Smooth muscle cell (in vitro differentiated cells): ENCODE data around the gene CETP. TPM values are rescaled to one million over a fixed set of nuclear protein-coding genes. Genes with fewer than 3 reads are reported as not detected.
"Not testable (repeated sequence)": the region's sequence is repeated elsewhere in the genome, so short reads cannot be mapped to it uniquely, and the experiment has no call there.

Experiments used
- DNase-seq: peaks from one replicate; lab custom pipeline; 2025; ENCODE audit not compliant: unreplicated experiment; lab: John Stamatoyannopoulos, UW
- H2AFZ ChIP-seq: fragments of 200-600 bp; sonication (generic); 2 replicates; pipeline ENCODE4 v1.6.0; 2016; ENCODE audit warnings: antibody characterized with exemption, low read depth, mild to moderate bottlenecking
- H3F3A ChIP-seq: fragments of 200-600 bp; sonication (generic); 2 replicates; pipeline ENCODE4 v1.6.0; 2017; ENCODE audit warnings: antibody characterized with exemption, low read depth
- H3K27ac ChIP-seq: fragments of 200-600 bp; sonication (generic); 2 replicates; pipeline ENCODE4 v1.5.1; 2016; ENCODE audit warnings: low read depth, mild to moderate bottlenecking
- H3K27me3 ChIP-seq: fragments of 200-600 bp; sonication (generic); 2 replicates; pipeline ENCODE4 v1.6.1; 2016; ENCODE audit warnings: low read depth, mild to moderate bottlenecking
- H3K36me3 ChIP-seq: fragments of 200-600 bp; sonication (generic); 2 replicates; pipeline ENCODE4 v1.5.1; 2016; ENCODE audit warnings: low read depth
- H3K4me1 ChIP-seq: fragments of 200-600 bp; sonication (generic); 2 replicates; pipeline ENCODE4 v1.5.1; 2016; ENCODE audit warnings: low read depth
- H3K4me2 ChIP-seq: fragments of 200-600 bp; sonication (generic); 2 replicates; pipeline ENCODE4 v1.6.0; 2016; ENCODE audit warnings: mild to moderate bottlenecking
- H3K4me3 ChIP-seq: fragments of 200-600 bp; sonication (generic); 2 replicates; pipeline ENCODE4 v1.5.1; 2016; ENCODE audit warnings: mild to moderate bottlenecking
- H3K79me2 ChIP-seq: fragments of 200-600 bp; sonication (generic); 2 replicates; pipeline ENCODE4 v1.6.0; 2016; ENCODE audit warnings: low read depth, mild to moderate bottlenecking
- H3K9ac ChIP-seq: fragments of 200-600 bp; sonication (generic); 2 replicates; pipeline ENCODE4 v1.6.0; 2016; ENCODE audit warnings: low read depth
- H3K9me3 ChIP-seq: fragments of 200-600 bp; sonication (generic); replicated peaks from 2 replicates; pipeline ENCODE4 v1.5.1; 2016; ENCODE audit warnings: low read depth
- H4K20me1 ChIP-seq: fragments of 200-600 bp; sonication (generic); 2 replicates; pipeline ENCODE4 v1.6.0; 2016; ENCODE audit warnings: low read depth
- CTCF ChIP-seq: fragments of 200-600 bp; sonication (generic); IDR thresholded peaks from 2 replicates; pipeline ENCODE4 v1.5.1; 2017; ENCODE audit warnings: borderline replicate concordance, mild to moderate bottlenecking, antibody characterized with exemption; ENCODE audit not compliant: insufficient read depth, poor library complexity, severe bottlenecking
- WGBS: methylation state at CpG from one replicate; pipeline ENCODE4 v1.1.7; 2016; ENCODE audit warnings: low lambda C conversion rate; 5-methylcytosine and 5-hydroxymethylcytosine counted together
- polyA plus RNA-seq: library from polyadenylated mRNA; unstranded; fragments of >200 nt; fragmentation: Nextera tagmentation; extraction: Ambion mirVana; gene quantifications from 2 replicates; pipeline ENCODE4 v1.2.1, GENCODE V29; 2016
- total RNA-seq: library from RNA; depleted of rRNA; stranded (reverse); fragments of >200 nt; gene quantifications from 2 replicates; pipeline ENCODE4 v1.2.3, GENCODE V29; 2014

Gene CETP
- total and polyA plus RNA-seq, 2 experiments from 2014 or later: not detected

GRCh38 chr16:56972403-56973293 is 10.9 kb downstream of the CETP start:
- Histone ChIP-seq H3K4me2 (no peak overlapping the region), H2AFZ (no peak overlapping the region), H3K36me3 (no peaks in the 10 kb centered on the region), H3K79me2 (no peaks in the 10 kb centered on the region), H3K27ac (no peak overlapping the region), H4K20me1 (no peaks in the 10 kb centered on the region), H3K4me1 (no peaks in the 10 kb centered on the region), H3K4me3 (no peak overlapping the region), H3K9me3 (no peaks in the 10 kb centered on the region), H3K27me3 (no peaks in the 10 kb centered on the region), H3K9ac (no peak overlapping the region), H3F3A (no peaks in the 10 kb centered on the region)
- 85% methylated on average over 18 of the region's 18 CpGs for WGBS
- no peak for DNase-seq
- TF ChIP-seq CTCF: no peak

- no peak overlapping the region for H3K4me2 ChIP-seq
- no peak overlapping the region for H3K9ac ChIP-seq
- H3K79me2 ChIP-seq: no peaks in the 10 kb centered on the region
- H3K4me3 ChIP-seq: no peak overlapping the region
- no peaks in the 10 kb centered on the region for H3K27me3 ChIP-seq
- no peaks in the 10 kb centered on the region for H4K20me1 ChIP-seq
- no peak for TF ChIP-seq CTCF
- H3K9me3 ChIP-seq: no peaks in the 10 kb centered on the region
- H3K4me1 ChIP-seq: no peaks in the 10 kb centered on the region
- DNase-seq: no peak
- H3F3A ChIP-seq: no peaks in the 10 kb centered on the region
- H3K27ac ChIP-seq: no peak overlapping the region
- no peaks in the 10 kb centered on the region for H3K36me3 ChIP-seq
- 89% methylated on average over 9 of the region's 9 CpGs for WGBS
- no peak overlapping the region for H2AFZ ChIP-seq
Measured at GRCh38 chr16:56973294-56973689, 11.5 kb downstream of the CETP start.

DNA sequence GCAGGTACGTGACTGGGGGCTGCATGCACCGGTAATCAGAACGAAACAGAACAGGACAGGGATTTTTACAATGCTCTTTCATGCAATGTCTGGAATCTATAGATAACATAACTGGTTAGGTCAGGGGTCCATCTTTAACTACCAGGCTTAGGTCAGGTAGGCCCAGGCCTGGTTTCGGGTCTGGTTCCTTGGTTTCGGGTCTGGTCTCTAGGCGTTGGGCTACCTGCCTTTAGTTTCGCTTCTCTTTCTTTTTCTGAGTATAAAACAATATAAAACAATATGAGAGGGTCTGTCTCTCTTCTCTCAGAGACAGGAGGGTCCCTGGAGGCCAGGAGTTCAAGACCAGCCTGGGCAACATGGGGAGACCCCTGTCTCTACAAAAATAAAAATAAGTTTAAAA is 12.1 kb downstream of the CETP start:
- not testable (repeated sequence) for H3K4me3 ChIP-seq, H3K27ac ChIP-seq, H3K4me2 ChIP-seq, DNase-seq, H3K9me3 ChIP-seq, H3K79me2 ChIP-seq, H4K20me1 ChIP-seq, H3K4me1 ChIP-seq, H3K9ac ChIP-seq, H2AFZ ChIP-seq, H3K36me3 ChIP-seq, H3F3A ChIP-seq, H3K27me3 ChIP-seq
- WGBS: 82% methylated on average over 7 of the region's 7 CpGs

DNA sequence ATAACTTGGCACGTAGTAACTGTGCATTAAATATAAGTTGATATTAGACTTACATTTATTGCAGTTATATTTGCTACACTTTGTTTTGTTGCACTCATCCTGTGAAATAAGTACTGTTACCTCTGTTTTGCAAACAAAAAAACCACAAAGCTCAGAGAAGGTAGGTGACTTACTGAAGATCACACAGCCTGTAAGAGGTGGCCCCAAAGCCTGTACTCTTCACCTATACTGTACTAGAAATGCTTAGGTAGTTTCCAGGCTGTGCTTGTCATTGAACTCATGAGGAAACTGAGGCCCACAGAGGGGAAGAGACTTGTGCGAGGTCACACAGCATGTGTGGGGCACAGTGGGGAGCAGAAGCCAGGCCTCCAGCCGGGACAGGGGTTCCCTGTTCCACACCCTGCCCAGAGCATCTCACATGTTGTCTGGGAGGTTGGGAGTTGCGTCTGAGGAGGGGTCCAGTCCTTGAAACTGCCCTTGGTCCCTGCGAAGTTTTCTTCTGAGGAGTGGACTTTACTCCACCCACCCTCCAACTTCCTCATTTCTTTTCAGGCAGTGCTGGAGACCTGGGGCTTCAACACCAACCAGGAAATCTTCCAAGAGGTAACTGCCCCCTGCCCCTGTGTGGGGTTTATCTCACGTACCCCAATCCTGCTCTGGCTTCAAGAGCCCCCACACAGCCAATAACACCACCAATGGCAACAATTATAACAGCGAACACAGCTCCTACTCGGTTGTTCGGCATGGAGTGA is 13.0 kb downstream of the CETP start:
- 89% methylated on average over 9 of the region's 9 CpGs for WGBS

More for the DNA sequence above, 13.0 kb downstream of the CETP start:
- TF ChIP-seq CTCF: no peak
- Histone ChIP-seq H3K4me1 (no peaks in the 10 kb centered on the region), H3K4me3 (no peak overlapping the region), H3K79me2 (no peaks in the 10 kb centered on the region), H3K9ac (no peak overlapping the region), H3K27me3 (no peaks in the 10 kb centered on the region), H3K36me3 (no peaks in the 10 kb centered on the region), H3K27ac (no peak overlapping the region), H2AFZ (no peak overlapping the region), H3K9me3 (no peaks in the 10 kb centered on the region), H3F3A (no peaks in the 10 kb centered on the region), H4K20me1 (no peaks in the 10 kb centered on the region), H3K4me2 (no peak overlapping the region)
- no peak for DNase-seq
